Renal cortical epithelial cell (primary cell): ENCODE data around the gene NOP14. TPM values are rescaled to one million over a fixed set of nuclear protein-coding genes. Genes with fewer than 3 reads are reported as not detected.

ENCODE experiments used
- DNase-seq: peaks from one replicate; pipeline ENCODE4 v3.0.0-alpha.2; 2011; ENCODE audit warnings: low read depth
- total RNA-seq: library from RNA; depleted of rRNA; stranded (reverse); fragments of >200 nt; gene quantifications from 2 replicates; pipeline ENCODE4 v1.2.3, GENCODE V29; 2014

The NOP14 gene
- total RNA-seq, 1 donor from 2014 or later, result 30.5 TPM

- DNase-seq, result no peak
Observed at GRCh38 chr4:2914256-2915126, 48.7 kb downstream of the NOP14 start.

DNA sequence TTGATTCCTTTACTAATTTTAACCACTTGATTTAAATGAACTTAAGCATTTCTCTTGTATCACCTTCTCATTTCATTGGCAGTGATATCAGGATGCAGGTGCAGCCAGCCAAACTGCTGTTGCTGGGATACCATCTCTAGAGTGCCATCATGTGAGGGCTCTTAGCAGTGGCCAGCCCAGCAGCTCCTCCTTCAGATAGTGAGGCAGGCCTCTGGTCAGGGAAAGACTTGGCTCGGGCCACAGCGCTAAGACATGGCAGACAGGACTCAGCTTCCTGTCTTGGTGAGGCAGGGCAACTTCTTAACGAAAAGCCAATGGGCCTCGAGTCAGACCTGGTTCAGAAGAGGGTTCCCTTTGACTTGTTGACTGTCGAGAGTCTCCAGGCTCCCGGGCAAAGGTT, 50.0 kb downstream of the NOP14 start:
- DNase-seq, result no peak

GRCh38 chr4:2911868-2912267, 51.3 kb downstream of the NOP14 start:
- no peak for DNase-seq

GRCh38 chr4:2910409-2910808, 52.8 kb downstream of the NOP14 start:
- no peak for DNase-seq

DNA sequence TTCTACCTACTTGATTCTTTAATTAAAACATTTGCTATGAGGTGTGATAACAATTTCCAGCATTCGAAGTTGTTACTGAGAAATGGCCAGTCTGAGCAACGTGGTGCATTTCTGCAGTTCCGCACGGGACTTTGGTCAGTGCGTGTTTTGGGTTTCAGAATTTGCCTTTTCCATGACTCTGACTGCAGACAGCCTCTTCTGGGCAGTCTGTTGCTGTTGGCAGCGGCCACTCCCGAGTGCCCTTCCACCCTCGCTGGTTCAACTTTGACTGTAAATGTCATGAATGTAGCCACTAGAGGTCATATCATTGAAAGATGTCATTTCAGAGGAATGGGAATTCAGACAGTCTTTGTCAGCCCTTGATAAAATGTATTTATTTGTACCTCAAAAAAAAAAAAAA, 53.6 kb downstream of the NOP14 start:
- DNase-seq, result no peak

DNA sequence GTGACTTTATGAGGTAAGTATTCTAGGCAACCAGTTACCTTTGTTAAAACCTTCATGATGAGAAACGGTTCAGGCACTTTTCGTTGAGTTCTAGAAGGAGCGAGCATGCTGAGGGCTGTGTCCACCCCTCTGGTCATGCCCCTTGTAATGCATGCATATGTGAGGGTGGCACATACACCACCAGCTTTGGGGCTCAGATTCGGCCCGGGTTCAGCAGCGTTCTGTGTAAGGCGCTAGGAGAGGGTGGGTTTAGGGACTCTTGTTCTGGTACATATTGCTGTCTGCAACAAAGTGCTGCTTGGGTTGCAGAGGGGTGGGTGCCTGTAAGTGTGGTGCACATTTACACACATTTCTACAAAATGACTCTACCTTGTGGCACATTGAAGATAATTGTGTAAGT, 54.5 kb downstream of the NOP14 start:
- DNase-seq, result no peak

- DNase-seq, result no peak
Observed at GRCh38 chr4:2907706-2908293, 55.4 kb downstream of the NOP14 start.

- DNase-seq, result no peak
Observed at GRCh38 chr4:2907226-2907625, 56.0 kb downstream of the NOP14 start.

DNA sequence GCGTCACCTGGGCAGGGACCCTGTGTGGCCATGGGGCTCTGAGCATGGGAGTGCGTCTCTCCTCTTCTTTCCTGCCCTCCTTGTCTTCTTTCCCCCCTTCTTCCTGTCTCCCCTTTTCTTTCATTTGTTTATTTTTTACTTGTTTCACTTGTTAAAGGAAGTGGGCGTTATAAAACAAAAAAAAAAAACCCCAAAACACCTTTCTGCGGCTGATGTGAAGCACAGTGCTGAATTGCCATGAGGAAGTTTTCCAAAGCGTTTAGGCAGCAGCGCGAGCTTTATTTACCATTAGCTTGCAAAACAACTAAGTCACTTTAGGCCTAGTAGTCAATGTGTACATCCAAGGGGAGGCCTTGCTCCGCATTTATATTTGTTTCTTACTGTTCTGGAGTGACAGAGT, 57.0 kb downstream of the NOP14 start:
- no peak for DNase-seq

GRCh38 chr4:2905544-2905943, 57.7 kb downstream of the NOP14 start:
- DNase-seq, result no peak

DNA sequence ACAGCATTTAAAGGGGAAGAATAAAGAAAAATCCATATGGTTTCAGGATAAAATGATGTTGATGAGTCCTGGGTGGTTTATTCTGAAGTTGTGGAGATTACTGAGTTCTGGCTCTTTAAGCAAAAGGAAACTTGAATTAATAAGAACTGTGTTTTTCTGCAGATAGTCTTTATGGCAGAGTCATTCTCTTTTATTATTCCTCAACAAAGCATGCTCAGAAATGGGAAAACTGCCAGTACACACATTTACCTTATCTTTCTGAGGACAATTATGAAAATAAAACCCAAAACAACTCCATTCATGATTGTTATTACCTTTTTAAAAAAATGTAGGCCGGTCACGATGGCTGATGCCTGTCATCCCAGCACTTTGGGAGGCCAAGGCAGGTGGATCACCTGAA, 61.1 kb downstream of the NOP14 start:
- no peak for DNase-seq

GRCh38 chr4:2901186-2901585, 62.0 kb downstream of the NOP14 start:
- DNase-seq, result no peak

DNA sequence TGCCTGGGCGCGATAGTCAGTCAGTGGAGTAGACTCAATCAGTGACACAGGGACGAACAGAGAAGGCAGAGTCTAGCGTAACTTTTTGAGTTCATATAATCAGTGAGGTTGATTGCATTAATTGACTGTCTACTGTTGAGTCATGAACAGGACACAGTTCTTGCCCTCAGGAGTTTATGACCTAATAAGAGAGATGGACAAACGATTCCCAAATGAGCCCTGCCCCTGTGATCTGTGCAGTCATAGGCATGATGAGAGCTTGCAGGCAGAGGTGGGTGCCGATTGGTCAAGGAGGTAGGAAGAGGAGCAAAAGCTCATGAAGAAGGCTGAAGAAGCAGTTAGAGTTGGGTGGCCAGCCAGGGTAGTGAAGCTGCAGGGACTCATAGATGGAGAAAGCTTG, 62.5 kb downstream of the NOP14 start:
- DNase-seq, result no peak

DNA sequence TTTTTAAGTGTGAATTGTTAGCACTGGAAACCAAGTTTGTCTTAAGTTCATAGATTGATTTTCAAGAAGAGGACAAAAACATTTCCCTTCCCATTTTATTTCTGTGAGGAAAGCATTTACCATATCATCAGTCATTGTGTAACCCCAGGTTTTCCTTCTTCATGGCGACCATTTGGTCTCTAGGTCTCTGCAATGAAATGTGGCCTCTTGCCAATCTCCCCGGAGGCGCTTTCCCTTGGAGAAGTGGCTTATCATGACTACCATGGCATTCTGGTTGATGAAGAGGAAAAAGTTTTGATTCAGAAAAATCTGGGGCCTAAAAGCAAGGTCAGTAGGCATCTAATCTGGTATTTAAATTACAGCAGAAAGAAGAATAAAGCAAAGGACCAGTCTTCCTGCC, 65.2 kb downstream of the NOP14 start:
- peak; percentile 19 for DNase-seq

- DNase-seq, result no peak
Observed at GRCh38 chr4:2893772-2894171, 69.4 kb downstream of the NOP14 start.

DNA sequence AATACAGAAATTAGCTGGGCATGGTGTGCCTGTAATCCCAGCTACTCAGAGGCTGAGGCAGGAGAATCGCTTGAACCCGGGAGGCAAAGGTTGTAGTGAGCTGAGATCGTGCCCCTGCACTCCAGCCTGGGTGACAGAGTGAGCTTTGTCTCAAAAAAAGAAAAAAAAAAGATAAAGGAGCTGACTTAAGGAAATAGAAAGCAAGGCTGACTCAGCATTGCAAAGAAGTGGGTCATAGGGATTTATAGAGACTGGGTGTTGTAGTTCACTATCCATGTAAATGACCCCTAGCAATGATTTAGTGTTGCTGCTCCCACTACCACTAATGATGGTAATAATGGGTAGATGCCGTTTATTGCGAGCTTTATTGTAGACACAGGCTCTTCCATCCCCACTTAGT, 71.9 kb downstream of the NOP14 start:
- DNase-seq, result peak; percentile 72

- no peak for DNase-seq
Observed at GRCh38 chr4:2888886-2889285, 74.3 kb downstream of the NOP14 start.

Other genes with a start within 250 kb of the NOP14 start
- 72.4 and 88.6 TPM in 2 replicates for gene TNIP2, start 207.1 kb downstream of the NOP14 start, total RNA-seq
- 11.8 and 62.2 TPM in 2 replicates for gene SH3BP2, start 170.3 kb downstream of the NOP14 start, total RNA-seq
- gene ADD1, start 119.6 kb downstream of the NOP14 start, total RNA-seq, result 101 and 207 TPM in 2 replicates
- gene GRK4, start 165 bp upstream of the NOP14 start, total RNA-seq, result 4.7 and 5.7 TPM in 2 replicates
- not detected in 2 replicates for gene HTT-AS, start 111.1 kb upstream of the NOP14 start, total RNA-seq
- 91.8 and 102 TPM in 2 replicates for gene HTT, start 111.3 kb upstream of the NOP14 start, total RNA-seq